ENCODE results near the gene STX4.

The STX4 gene

GRCh38 chr16:31032736-31033708 is at the start of gene STX4:
Gene STX4 (plus strand): TSS chr16:31033558. CDS start chr16:31033806, 248 bp downstream.
- peak within 1 kb of the TSS; percentile 99 for H3K4me3 ChIP-seq (ENCODE audit: low read depth, low read length)
- ChIA-PET CTCF (interaction anchor here (1.1 kb wide), 1 partner anchor 49 kb away, joined by 5 read pairs; no protein-coding TSS in a partner anchor), POLR2A (interaction anchor here (0.8 to 1.3 kb wide), 5 partner anchors 9 to 151 kb away, joined by 3 to 10 read pairs (median 4); partner anchors contain the start of gene ZNF668)
- DNase-seq (ENCODE audit: low read depth, low spot score), result peak; percentile 77
- no peak for TF ChIP-seq CTCF (IDR thresholded peaks at IDR 0.05; ENCODE audit: insufficient read depth, low read length, missing control alignments)

GRCh38 chr16:30983898-30984610 is 49.3 kb upstream of the STX4 start:
- TF ChIP-seq CTCF (IDR thresholded peaks at IDR 0.05; ENCODE audit: insufficient read depth, low read length, missing control alignments), result no peak
- DNase-seq (ENCODE audit: low read depth, low spot score), result no peak
- ChIA-PET CTCF (interaction anchor here (0.5 to 7.8 kb wide), 51 partner anchors 8 to 891 kb away, joined by 3 to 141 read pairs (median 5); partner anchors contain the start of genes ARMC5, PRSS53, STX4 and VKORC1), POLR2A (interaction anchor here (0.6 to 2.2 kb wide), 5 partner anchors 10 to 209 kb away, joined by 3 to 13 read pairs (median 5); partner anchors contain the start of genes FUS and KAT8)
- H3K4me3 ChIP-seq (ENCODE audit: low read depth, low read length), result no peak overlapping the region

GRCh38 chr16:30984669-30985400 is 48.5 kb upstream of the STX4 start, which contains the start of gene HSD3B7:
Gene HSD3B7 (plus strand): TSS chr16:30985207. CDS start chr16:30985659, 452 bp downstream.
- peak; percentile 94 for TF ChIP-seq CTCF (IDR thresholded peaks at IDR 0.05; ENCODE audit: insufficient read depth, low read length, missing control alignments)
- ChIA-PET POLR2A (interaction anchor here (1.0 to 2.2 kb wide), 8 partner anchors 9 to 195 kb away, joined by 3 to 15 read pairs (median 6); partner anchors contain the start of genes FUS, KAT8, ZNF646 and ZNF668), CTCF (interaction anchor here (0.5 to 7.8 kb wide), 48 partner anchors 9 to 891 kb away, joined by 3 to 141 read pairs (median 6); partner anchors contain the start of genes ARMC5, PRSS53, STX4 and VKORC1)
- peak within 1 kb of the TSS; percentile 57 for H3K4me3 ChIP-seq (ENCODE audit: low read depth, low read length)
- DNase-seq (ENCODE audit: low read depth, low spot score), result no peak

GRCh38 chr16:30985401-30986128 is 47.8 kb upstream of the STX4 start:
- POLR2A ChIA-PET, result interaction anchor here (1.1 to 2.2 kb wide), 10 partner anchors 8 to 457 kb away, joined by 3 to 15 read pairs (median 4); partner anchors contain the start of genes FUS, KAT8, ZNF646 and ZNF668
- TF ChIP-seq CTCF (IDR thresholded peaks at IDR 0.05; ENCODE audit: insufficient read depth, low read length, missing control alignments), result no peak
- CTCF ChIA-PET, result interaction anchor here (0.9 to 7.8 kb wide), 36 partner anchors 9 to 890 kb away, joined by 3 to 141 read pairs (median 8); partner anchors contain the start of genes ARMC5, PRSS53, VKORC1 and ZNF646
- H3K4me3 ChIP-seq (ENCODE audit: low read depth, low read length), result peak overlapping the region; percentile 57
- DNase-seq (ENCODE audit: low read depth, low spot score), result no peak
